GM21423 (cell line): Measurements from ENCODE around the gene RABGAP1.

Experiments
- ATAC-seq: cut with Tn5 transposase; IDR thresholded peaks from one replicate; pipeline ENCODE4 v1.9.1; 2021; ENCODE audit warnings: mild to moderate bottlenecking, moderate library complexity; ENCODE audit not compliant: unreplicated experiment

The RABGAP1 gene

GRCh38 chr9:123107639-123108285, 166.9 kb downstream of the RABGAP1 start:
- no peak for ATAC-seq

- no peak for ATAC-seq
These were observed 168.2 kb downstream of the RABGAP1 start for GRCh38 chr9:123108976-123109375.

GRCh38 chr9:123109540-123110279, 168.9 kb downstream of the RABGAP1 start:
- ATAC-seq: no peak

- ATAC-seq: no peak
These were observed 170.7 kb downstream of the RABGAP1 start for GRCh38 chr9:123111427-123112014.

GRCh38 chr9:123112015-123112975, 171.5 kb downstream of the RABGAP1 start:
- ATAC-seq: no peak

- ATAC-seq: no peak
These were observed 172.4 kb downstream of the RABGAP1 start for GRCh38 chr9:123113185-123113584.

- ATAC-seq: no peak
These were observed 174.5 kb downstream of the RABGAP1 start for GRCh38 chr9:123115146-123115913.

GRCh38 chr9:123116036-123116435, 175.2 kb downstream of the RABGAP1 start:
- ATAC-seq: no peak

- no peak for ATAC-seq
These were observed 178.7 kb downstream of the RABGAP1 start for GRCh38 chr9:123119566-123119965.

GRCh38 chr9:123120131-123120530, 179.3 kb downstream of the RABGAP1 start:
- no peak for ATAC-seq

GRCh38 chr9:123120953-123121352, 180.1 kb downstream of the RABGAP1 start:
- ATAC-seq: no peak

GRCh38 chr9:123121457-123121856, 180.6 kb downstream of the RABGAP1 start:
- ATAC-seq: no peak

GRCh38 chr9:123127512-123128075, 186.8 kb downstream of the RABGAP1 start:
- no peak for ATAC-seq

- ATAC-seq: no peak
These were observed 187.8 kb downstream of the RABGAP1 start for GRCh38 chr9:123128591-123128990.

GRCh38 chr9:123129423-123129822, 188.6 kb downstream of the RABGAP1 start:
- ATAC-seq: no peak

- ATAC-seq: no peak
These were observed 190.4 kb downstream of the RABGAP1 start for GRCh38 chr9:123131258-123131657.

GRCh38 chr9:123131993-123132392, 191.2 kb downstream of the RABGAP1 start:
- no peak for ATAC-seq

GRCh38 chr9:123132696-123133095, 191.9 kb downstream of the RABGAP1 start:
- no peak for ATAC-seq

GRCh38 chr9:123135430-123135829, 194.6 kb downstream of the RABGAP1 start:
- no peak for ATAC-seq

GRCh38 chr9:123138163-123138562, 197.3 kb downstream of the RABGAP1 start:
- no peak for ATAC-seq
